ENCODE results near the gene ZMIZ1. TPM values are rescaled to one million over a fixed set of nuclear protein-coding genes. Genes with fewer than 3 reads are reported as not detected.

ZMIZ1 gene
- total RNA-seq, 1 donor from 2014 or later, result 173 TPM

GRCh38 chr10:79118286-79119202, 49.8 kb downstream of the ZMIZ1 start:
- TF ChIP-seq, protein P1, sequence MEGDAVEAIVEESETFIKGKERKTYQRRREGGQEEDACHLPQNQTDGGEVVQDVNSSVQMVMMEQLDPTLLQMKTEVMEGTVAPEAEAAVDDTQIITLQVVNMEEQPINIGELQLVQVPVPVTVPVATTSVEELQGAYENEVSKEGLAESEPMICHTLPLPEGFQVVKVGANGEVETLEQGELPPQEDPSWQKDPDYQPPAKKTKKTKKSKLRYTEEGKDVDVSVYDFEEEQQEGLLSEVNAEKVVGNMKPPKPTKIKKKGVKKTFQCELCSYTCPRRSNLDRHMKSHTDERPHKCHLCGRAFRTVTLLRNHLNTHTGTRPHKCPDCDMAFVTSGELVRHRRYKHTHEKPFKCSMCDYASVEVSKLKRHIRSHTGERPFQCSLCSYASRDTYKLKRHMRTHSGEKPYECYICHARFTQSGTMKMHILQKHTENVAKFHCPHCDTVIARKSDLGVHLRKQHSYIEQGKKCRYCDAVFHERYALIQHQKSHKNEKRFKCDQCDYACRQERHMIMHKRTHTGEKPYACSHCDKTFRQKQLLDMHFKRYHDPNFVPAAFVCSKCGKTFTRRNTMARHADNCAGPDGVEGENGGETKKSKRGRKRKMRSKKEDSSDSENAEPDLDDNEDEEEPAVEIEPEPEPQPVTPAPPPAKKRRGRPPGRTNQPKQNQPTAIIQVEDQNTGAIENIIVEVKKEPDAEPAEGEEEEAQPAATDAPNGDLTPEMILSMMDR (IDR thresholded peaks at IDR 0.05; ENCODE audit: unreplicated experiment), result no peak
- Mint-ChIP-seq H3K27ac (no peak overlapping the region), H3K9me3 (no peaks in the 10 kb centered on the region), H3K27me3 (ENCODE audit: low read depth) (no peaks in the 10 kb centered on the region), H3K36me3 (peaks cover 9% of the 10 kb centered on the region), H3K4me1 (peaks cover 34% of the 10 kb centered on the region), H3K4me3 (no peak overlapping the region)
- DNase-seq (ENCODE audit: low spot score in 2 of 2, unreplicated experiment in 2 of 2), result no peak

GRCh38 chr10:79119306-79119705, 50.5 kb downstream of the ZMIZ1 start:
- peaks cover 27% of the 10 kb centered on the region for H3K4me1 Mint-ChIP-seq
- DNase-seq (ENCODE audit: low spot score in 2 of 2, unreplicated experiment in 2 of 2), result no peak
- no peak overlapping the region for H3K27ac Mint-ChIP-seq
- no peak overlapping the region for H3K4me3 Mint-ChIP-seq
- H3K27me3 Mint-ChIP-seq (ENCODE audit: low read depth), result no peaks in the 10 kb centered on the region
- peaks cover 9% of the 10 kb centered on the region for H3K36me3 Mint-ChIP-seq
- no peaks in the 10 kb centered on the region for H3K9me3 Mint-ChIP-seq
- TF ChIP-seq, protein P1 (IDR thresholded peaks at IDR 0.05; ENCODE audit: unreplicated experiment), result no peak

- Mint-ChIP-seq H3K36me3 (peaks cover 23% of the 10 kb centered on the region), H3K27ac (no peak overlapping the region), H3K4me1 (peaks cover 4% of the 10 kb centered on the region), H3K9me3 (no peaks in the 10 kb centered on the region), H3K27me3 (ENCODE audit: low read depth) (no peaks in the 10 kb centered on the region), H3K4me3 (no peak overlapping the region)
- no peak for DNase-seq (ENCODE audit: low spot score in 2 of 2, unreplicated experiment in 2 of 2)
- TF ChIP-seq, protein P1 (IDR thresholded peaks at IDR 0.05; ENCODE audit: unreplicated experiment), result no peak
Observed at GRCh38 chr10:79123547-79123963, 54.8 kb downstream of the ZMIZ1 start.

GRCh38 chr10:79124066-79124465, 55.3 kb downstream of the ZMIZ1 start:
- Mint-ChIP-seq H3K4me1 (peaks cover 7% of the 10 kb centered on the region), H3K36me3 (peaks cover 23% of the 10 kb centered on the region), H3K4me3 (no peak overlapping the region), H3K9me3 (no peaks in the 10 kb centered on the region), H3K27ac (no peak overlapping the region), H3K27me3 (ENCODE audit: low read depth) (no peaks in the 10 kb centered on the region)
- no peak for DNase-seq (ENCODE audit: low spot score in 2 of 2, unreplicated experiment in 2 of 2)
- TF ChIP-seq, protein P1 (IDR thresholded peaks at IDR 0.05; ENCODE audit: unreplicated experiment), result no peak

GRCh38 chr10:79125092-79125491, 56.3 kb downstream of the ZMIZ1 start:
- Mint-ChIP-seq H3K27ac (no peak overlapping the region), H3K4me1 (peaks cover 15% of the 10 kb centered on the region), H3K9me3 (no peaks in the 10 kb centered on the region), H3K4me3 (no peak overlapping the region), H3K36me3 (peaks cover 20% of the 10 kb centered on the region), H3K27me3 (ENCODE audit: low read depth) (no peaks in the 10 kb centered on the region)
- DNase-seq (ENCODE audit: low spot score in 2 of 2, unreplicated experiment in 2 of 2), result no peak
- TF ChIP-seq, protein P1 (IDR thresholded peaks at IDR 0.05; ENCODE audit: unreplicated experiment), result no peak

All from mesothelial cell of epicardium (in vitro differentiated cells).